Effector memory CD8-positive, alpha-beta T cell (primary cell): ENCODE results near the gene CADPS.

Experiments
- ATAC-seq: fragments of 150-1000 bp; cut with Tn5 transposase; replicated peaks from 2 replicates; pipeline ENCODE4 v1.10.0; 2021; ENCODE audit warnings: mild to moderate bottlenecking, moderate library complexity
- DNase-seq, 3 experiments: peaks; one replicate each; pipeline ENCODE4 v3.0.0; 2021
- H3K27ac Mint-ChIP-seq, 2 donors: one replicate each; pipeline ENCODE4 v1.8.0; 2022; ENCODE audit warnings: mild to moderate bottlenecking in 2 of 2, mixed read lengths in 2 of 2, moderate library complexity in 2 of 2
- H3K27me3 Mint-ChIP-seq, 2 donors: one replicate each; pipeline ENCODE4 v1.8.0; 2022; ENCODE audit warnings: mixed read lengths in 2 of 2
- H3K36me3 Mint-ChIP-seq: one replicate; pipeline ENCODE4 v1.8.0; 2022; ENCODE audit warnings: mild to moderate bottlenecking, moderate library complexity, mixed read lengths; ENCODE audit not compliant: insufficient read depth
- H3K4me1 Mint-ChIP-seq, 2 donors: one replicate each; pipeline ENCODE4 v1.8.0; 2022; ENCODE audit warnings: low read depth in 2 of 2, mixed read lengths in 2 of 2
- H3K4me3 Mint-ChIP-seq, 2 donors: one replicate each; pipeline ENCODE4 v1.8.0; 2022; ENCODE audit warnings: mild to moderate bottlenecking in 2 of 2, mixed read lengths in 2 of 2, moderate library complexity in 2 of 2
- H3K9me3 Mint-ChIP-seq, 2 donors: one replicate each; pipeline ENCODE4 v1.8.0; 2022; ENCODE audit warnings: mixed read lengths in 2 of 2

Gene CADPS

DNA sequence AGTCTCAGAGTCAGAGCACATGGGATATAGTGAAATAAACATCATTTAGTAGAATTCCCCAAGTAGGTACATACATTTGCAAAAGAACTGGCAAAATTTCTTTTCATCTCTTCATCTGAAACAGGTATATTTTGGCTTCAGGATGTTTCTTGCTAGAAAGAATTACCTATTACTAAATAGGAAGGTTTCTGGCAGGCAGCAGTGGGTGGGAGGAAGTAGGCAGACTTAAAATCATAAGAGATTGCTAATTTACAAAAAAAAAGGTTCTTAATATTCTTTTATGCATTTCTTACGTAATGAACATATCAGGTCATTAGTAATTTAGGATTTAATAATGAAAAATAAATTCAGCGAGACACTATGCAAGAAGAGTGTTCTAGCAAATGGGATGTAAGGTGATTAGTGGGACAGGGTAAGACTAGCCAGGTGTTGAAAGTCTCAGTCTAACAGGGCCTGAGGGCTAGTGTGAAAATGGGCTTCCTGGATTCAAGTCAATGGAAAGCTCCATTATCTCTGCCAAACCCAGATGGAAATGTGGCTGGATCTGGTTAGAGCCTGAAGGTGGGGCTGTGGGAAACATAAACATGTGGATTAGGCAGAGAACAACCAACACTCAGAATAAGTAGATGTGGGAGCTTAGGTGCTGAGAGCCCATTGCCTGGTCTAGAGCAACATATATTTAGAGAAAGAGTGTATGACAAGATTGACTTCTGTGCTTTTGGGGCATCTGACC lies 374.5 kb downstream of the CADPS start:
- ATAC-seq: no peak
- Mint-ChIP-seq H3K36me3 (no peaks in the 10 kb centered on the region), H3K27me3 (no peaks in the 10 kb centered on the region), H3K4me1 (no peaks in the 10 kb centered on the region), H3K27ac (no peak overlapping the region), H3K4me3 (no peak overlapping the region), H3K9me3 (peaks cover 0 to 6% of the 10 kb centered on the region in 2 donors)
- no peak for DNase-seq

DNA sequence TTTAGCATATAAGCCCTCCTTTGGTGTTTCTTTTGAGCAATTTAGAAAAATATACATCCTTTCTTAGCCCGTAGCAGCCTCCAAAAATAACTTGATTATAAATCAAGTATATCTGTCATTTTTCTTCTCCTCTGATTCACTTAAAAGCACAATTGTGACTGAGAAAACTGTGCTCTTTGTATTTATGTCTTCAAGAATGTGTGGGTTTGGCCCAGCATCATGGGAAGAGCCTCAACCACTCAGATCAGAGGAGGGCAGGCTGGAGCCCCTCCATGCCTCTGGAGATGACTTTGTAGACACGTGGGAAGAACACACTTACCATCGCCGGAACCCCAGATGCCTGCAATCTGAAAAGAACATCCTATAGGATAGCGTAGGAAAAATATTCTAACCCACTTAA lies 378.1 kb downstream of the CADPS start:
- no peak overlapping the region for H3K27ac Mint-ChIP-seq
- H3K9me3 Mint-ChIP-seq: peaks cover 0 to 1% of the 10 kb centered on the region in 2 donors

DNA sequence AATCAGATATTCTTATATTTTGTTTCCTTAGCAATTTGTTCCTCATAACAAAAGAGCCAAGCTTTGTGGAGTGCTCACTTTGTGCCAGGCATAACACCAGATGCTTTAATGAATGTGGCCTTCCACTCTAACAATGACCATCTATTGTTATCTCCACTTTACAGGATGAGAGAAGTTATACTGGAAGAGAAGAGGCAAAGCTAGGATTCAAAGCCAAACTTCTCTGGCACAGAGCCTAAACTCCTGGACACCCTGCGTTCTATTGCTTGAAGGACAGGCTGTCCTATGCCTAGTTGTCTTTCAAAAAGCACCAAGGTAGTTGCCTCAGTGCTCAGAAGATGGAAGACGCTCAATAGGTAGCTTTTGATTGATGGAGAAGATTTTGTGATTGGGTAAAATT lies 378.7 kb downstream of the CADPS start:
- no peaks in the 10 kb centered on the region for H3K36me3 Mint-ChIP-seq
- ATAC-seq (no peak), DNase-seq (no peak)
- peaks cover 0 to 1% of the 10 kb centered on the region in 2 donors for H3K9me3 Mint-ChIP-seq
- no peaks in the 10 kb centered on the region for H3K27me3 Mint-ChIP-seq
- no peak overlapping the region for H3K27ac Mint-ChIP-seq
- no peaks in the 10 kb centered on the region for H3K4me1 Mint-ChIP-seq
- H3K4me3 Mint-ChIP-seq: no peak overlapping the region

More for the DNA sequence above, 378.1 kb downstream of the CADPS start:
- Mint-ChIP-seq H3K36me3 (no peaks in the 10 kb centered on the region), H3K27me3 (no peaks in the 10 kb centered on the region), H3K4me3 (no peak overlapping the region), H3K4me1 (no peaks in the 10 kb centered on the region)
- ATAC-seq: no peak
- no peak for DNase-seq

DNA sequence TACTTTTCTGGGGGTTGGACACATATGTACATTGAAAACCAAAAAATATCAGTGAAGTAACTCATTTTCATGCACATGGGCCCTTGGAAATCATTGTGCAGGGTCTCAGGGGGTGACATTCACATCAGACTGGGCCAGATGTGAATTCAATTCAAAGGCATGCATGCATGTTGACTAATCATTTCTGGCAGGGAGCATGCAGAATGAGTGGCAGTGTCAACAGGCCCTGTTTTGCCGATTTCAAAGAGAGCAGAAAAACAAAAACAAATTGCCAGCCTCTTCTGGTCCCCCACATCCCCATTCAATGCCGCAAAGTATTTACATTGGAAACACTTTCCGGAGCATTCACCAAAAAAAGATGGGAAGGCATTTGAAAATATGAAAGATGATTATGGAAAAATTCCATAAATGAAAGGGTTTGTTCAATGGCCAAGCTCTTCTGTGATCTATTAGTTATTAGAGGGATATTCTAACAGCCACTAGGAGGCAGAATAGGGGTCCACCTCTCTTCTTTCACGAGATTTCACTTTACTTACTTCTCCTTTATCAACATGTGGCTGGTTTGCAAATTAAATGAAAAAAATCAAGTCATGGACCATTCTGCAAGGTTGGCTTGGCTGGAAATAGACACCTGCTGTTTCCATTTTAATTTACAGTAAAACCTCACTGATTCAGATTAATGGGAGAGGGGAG lies 382.0 kb downstream of the CADPS start:
- no peak overlapping the region for H3K4me3 Mint-ChIP-seq
- DNase-seq: no peak
- H3K4me1 Mint-ChIP-seq: no peaks in the 10 kb centered on the region
- H3K9me3 Mint-ChIP-seq: peaks cover 0 to 1% of the 10 kb centered on the region in 2 donors
- H3K27me3 Mint-ChIP-seq: no peaks in the 10 kb centered on the region
- no peak overlapping the region for H3K27ac Mint-ChIP-seq
- H3K36me3 Mint-ChIP-seq: peaks cover 3% of the 10 kb centered on the region
- no peak for ATAC-seq

DNA sequence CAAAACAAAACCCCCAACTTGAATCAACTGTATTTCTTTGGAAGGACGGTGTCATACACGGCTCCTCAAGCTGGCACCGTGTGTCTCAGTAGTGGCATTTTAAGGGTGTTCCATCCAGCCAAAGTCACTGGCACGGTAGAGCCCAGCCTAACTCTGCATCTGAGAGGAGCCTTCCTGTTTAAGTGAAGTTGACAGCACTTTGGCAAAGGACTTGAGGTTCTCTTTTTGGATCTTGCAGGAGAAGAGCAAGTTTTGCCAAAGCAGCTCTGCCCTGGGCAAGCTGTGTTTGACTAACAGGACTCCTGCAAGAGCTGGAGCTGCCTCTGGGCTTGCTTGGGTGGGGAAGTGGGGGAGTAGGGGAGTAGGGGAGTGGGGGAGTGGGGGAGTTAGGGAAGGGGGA lies 392.3 kb downstream of the CADPS start:
- ATAC-seq (no peak), DNase-seq (no peak)
- Mint-ChIP-seq H3K4me1 (no peaks in the 10 kb centered on the region), H3K27ac (no peak overlapping the region), H3K27me3 (no peaks in the 10 kb centered on the region), H3K36me3 (no peaks in the 10 kb centered on the region), H3K9me3 (no peaks in the 10 kb centered on the region), H3K4me3 (no peak overlapping the region)

DNA sequence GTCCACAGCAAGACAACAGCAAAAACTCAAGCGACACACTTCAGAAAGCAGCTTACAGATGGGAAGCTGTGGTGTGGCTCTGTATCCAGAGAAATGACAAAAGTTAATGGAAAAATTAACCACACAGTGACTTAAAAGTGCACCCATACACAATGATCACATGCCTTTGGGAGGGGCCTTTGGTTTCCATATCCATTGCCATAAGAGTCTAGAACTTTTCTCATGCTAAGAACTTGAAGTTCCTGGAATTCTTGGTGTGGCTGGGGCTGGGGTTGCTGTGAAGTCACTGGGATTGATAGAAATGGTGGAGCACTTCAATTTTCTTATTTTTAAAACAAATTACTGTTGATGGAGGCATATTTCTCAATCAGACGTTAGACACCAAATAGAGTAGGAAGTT lies 393.3 kb downstream of the CADPS start:
- DNase-seq (no peak), ATAC-seq (no peak)
- H3K4me1 Mint-ChIP-seq: no peaks in the 10 kb centered on the region
- H3K9me3 Mint-ChIP-seq: no peaks in the 10 kb centered on the region
- H3K36me3 Mint-ChIP-seq: no peaks in the 10 kb centered on the region
- H3K27me3 Mint-ChIP-seq: no peaks in the 10 kb centered on the region
- no peak overlapping the region for H3K4me3 Mint-ChIP-seq
- no peak overlapping the region for H3K27ac Mint-ChIP-seq

DNA sequence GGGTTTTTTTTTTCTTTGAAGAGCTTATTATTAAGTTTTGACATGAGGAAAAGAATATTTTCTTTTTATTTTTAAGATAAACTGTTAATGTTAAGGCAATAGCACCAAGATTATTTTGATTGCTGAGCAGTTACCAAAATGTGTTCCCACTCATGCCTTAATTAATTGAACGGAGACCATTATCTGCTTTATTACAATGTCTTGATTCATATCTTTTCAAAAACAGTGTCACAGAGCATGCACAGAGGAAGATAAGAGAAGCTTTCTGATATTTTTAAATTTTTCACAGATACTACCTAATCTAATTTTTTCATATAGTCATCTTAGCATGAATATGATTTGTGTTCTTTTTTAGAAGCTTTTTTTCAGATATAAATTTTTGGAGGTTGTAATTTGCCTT lies 395.2 kb downstream of the CADPS start:
- Mint-ChIP-seq H3K4me1 (no peaks in the 10 kb centered on the region), H3K36me3 (no peaks in the 10 kb centered on the region), H3K27ac (no peak overlapping the region), H3K9me3 (no peaks in the 10 kb centered on the region), H3K27me3 (no peaks in the 10 kb centered on the region), H3K4me3 (no peak overlapping the region)
- ATAC-seq: no peak
- DNase-seq: no peak

DNA sequence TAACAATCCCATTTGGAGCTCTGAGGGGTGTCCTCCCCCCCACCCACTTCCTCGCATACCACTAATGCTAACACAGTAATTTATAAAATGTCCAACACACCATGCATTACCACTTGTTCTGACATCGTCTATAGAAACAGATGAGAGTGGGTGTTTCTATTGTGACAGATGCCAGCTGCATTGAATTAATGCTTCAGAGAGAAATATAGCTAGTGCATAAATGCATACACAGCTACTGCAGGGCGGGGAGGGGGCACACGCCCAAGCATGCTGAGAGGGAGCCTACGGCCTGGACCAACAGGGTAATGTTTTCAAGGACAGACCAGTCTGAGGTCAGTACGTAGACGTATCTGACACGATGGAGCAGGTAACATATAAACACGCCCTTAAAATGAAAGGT lies 395.9 kb downstream of the CADPS start:
- Mint-ChIP-seq H3K27me3 (no peaks in the 10 kb centered on the region), H3K4me3 (no peak overlapping the region), H3K36me3 (no peaks in the 10 kb centered on the region), H3K27ac (no peak overlapping the region), H3K4me1 (no peaks in the 10 kb centered on the region), H3K9me3 (no peaks in the 10 kb centered on the region)
- ATAC-seq (no peak), DNase-seq (no peak)

DNA sequence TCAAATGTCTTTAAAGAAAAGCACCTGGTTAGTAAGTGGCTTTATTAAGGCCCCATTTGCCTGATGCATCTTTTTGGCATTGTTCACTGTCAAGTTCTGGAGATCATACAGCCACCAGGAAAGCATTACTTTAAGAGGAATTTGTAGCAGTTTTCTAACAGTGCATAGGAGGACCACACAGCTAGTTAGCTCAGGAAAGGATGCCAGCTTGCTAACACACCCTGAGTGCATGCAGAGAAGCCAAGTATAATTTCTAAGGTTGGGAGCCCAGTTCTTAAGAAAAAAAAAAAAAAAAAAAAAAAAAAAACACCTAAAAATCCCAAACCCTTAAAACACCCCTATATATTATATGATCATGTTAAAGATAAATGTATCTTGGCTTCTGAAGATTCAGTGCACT lies 399.9 kb downstream of the CADPS start:
- Mint-ChIP-seq H3K9me3 (no peaks in the 10 kb centered on the region), H3K4me3 (no peak overlapping the region), H3K27ac (no peak overlapping the region), H3K36me3 (no peaks in the 10 kb centered on the region), H3K27me3 (no peaks in the 10 kb centered on the region), H3K4me1 (no peaks in the 10 kb centered on the region)
- DNase-seq (no peak), ATAC-seq (no peak)

DNA sequence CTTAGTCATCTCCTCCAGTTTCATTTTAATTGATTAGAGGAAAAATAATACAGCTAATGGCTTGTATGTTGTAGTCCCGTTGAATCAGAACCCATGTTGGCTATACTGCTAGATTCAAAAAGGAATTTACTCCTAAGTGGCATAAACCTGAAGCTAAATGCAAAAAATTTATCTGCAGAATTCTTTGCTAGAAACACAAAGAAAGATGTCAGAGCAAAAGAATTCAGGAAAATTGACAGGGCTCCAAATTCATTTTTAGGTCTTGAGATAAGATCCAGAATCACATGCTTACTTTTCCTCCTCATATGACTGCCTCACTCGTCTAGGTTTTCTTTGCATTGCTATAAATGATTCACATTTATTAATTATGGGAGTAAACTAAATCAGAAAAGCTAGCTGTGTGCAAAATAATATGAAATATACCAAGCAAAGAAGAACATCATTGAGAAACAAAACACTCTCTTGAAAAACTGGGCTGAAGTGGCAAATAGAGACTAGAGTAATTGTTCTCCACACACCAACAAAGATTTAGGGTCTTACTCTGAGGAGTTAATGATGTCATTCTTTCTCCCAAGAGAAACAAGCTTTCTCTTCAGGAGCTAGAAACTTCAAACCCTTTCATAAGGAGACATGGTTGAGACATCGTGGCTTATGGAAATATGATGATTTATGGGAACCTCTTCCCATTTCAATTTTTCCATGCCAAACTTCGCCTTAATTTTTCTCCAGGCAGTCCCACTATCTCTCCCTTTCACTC lies 407.1 kb downstream of the CADPS start:
- Mint-ChIP-seq H3K27ac (no peak overlapping the region), H3K27me3 (no peaks in the 10 kb centered on the region), H3K4me1 (no peaks in the 10 kb centered on the region), H3K36me3 (no peaks in the 10 kb centered on the region), H3K9me3 (peaks cover 0 to 2% of the 10 kb centered on the region in 2 donors), H3K4me3 (no peak overlapping the region)
- no peak for ATAC-seq
- DNase-seq: no peak

DNA sequence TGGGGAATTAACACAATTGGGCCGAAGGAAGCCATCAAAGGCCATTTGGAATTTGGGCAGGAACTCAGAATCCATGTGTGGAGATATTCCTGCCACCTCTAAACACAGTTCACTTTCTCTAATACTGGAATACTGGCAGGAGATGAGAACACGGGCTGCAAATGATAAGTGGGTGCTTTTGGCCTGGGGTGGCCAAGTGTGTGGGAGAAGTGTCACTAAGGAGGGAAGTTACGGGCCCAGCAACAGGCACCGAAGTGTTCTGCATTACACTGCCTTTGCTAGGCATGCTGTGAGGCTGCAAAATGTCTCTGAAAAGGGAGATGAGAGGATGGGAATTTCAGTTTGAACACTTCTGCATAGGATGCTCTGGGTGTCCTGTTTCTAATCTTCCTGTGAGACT lies 412.4 kb downstream of the CADPS start:
- DNase-seq (no peak), ATAC-seq (no peak)
- peaks cover 0 to 6% of the 10 kb centered on the region in 2 donors for H3K27me3 Mint-ChIP-seq
- H3K4me3 Mint-ChIP-seq: no peak overlapping the region
- no peaks in the 10 kb centered on the region for H3K4me1 Mint-ChIP-seq
- H3K9me3 Mint-ChIP-seq: peaks cover 0 to 6% of the 10 kb centered on the region in 2 donors
- no peaks in the 10 kb centered on the region for H3K36me3 Mint-ChIP-seq
- H3K27ac Mint-ChIP-seq: no peak overlapping the region

DNA sequence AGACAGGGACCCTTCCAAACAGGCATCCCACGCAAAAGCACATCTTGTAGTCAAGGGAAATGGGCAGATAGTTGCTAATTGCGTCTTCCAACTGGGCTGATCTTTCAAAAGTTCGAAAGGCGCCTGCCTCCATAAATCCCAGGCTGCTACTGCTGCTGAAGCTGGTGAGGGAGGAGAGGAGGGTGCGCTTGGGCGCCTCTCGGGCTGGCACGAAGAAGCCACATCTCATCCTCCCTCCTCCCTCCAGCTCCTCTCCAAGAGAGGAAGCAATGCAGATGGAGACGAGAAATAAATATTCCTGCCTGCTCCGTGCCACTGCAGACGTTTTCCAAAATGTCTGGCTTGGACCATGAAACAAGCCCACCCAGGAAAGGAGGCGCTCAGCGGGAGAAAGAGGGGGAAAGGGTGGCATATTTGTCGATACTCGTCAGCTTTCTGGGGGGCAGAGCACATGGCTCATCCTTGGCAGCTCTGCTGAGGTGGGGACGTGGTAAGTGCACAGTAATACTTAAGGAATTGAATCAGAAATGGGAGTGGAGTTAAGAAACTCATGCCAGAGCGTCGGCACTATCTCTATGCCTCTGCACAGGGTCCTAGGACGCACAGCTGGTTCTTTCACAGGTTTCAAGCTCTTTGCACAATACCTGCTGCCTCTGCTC lies 413.0 kb downstream of the CADPS start:
- ATAC-seq: no peak
- H3K4me3 Mint-ChIP-seq: no peak overlapping the region
- H3K9me3 Mint-ChIP-seq: peaks cover 0 to 6% of the 10 kb centered on the region in 2 donors
- H3K27me3 Mint-ChIP-seq: peaks cover 0 to 6% of the 10 kb centered on the region in 2 donors
- no peaks in the 10 kb centered on the region for H3K4me1 Mint-ChIP-seq
- no peaks in the 10 kb centered on the region for H3K36me3 Mint-ChIP-seq
- DNase-seq: no peak
- H3K27ac Mint-ChIP-seq: no peak overlapping the region

DNA sequence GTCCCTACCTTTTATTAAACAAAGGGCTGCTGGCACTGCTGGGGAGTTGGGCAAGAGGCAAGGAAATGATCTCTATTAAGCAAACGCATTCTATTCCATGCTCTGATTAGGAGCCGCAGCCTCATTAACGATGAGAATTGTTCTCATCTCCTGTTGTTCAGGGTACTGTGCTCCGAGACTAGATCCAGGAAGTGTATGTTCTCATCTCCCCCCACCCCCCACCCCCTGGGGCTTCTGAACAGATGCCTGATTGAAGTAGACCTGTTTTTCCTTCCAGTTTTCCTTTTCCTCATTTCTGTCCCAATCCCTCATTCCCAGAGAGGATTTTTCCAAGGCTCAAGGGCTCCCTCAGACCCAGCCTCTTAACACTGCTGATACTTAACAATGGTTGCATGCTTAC lies 420.3 kb downstream of the CADPS start:
- Mint-ChIP-seq H3K27me3 (no peaks in the 10 kb centered on the region), H3K27ac (no peak overlapping the region), H3K4me3 (no peak overlapping the region), H3K9me3 (peaks cover 0 to 6% of the 10 kb centered on the region in 2 donors), H3K4me1 (no peaks in the 10 kb centered on the region), H3K36me3 (no peaks in the 10 kb centered on the region)
- no peak for ATAC-seq
- no peak for DNase-seq
